ENCODE data around the gene EGFL7. TPM values are rescaled to one million over a fixed set of nuclear protein-coding genes. Genes with fewer than 3 reads are reported as not detected.

Gene EGFL7
- total and polyA plus RNA-seq, 2 of the 8 experiments (the other 6 are each of a cell fraction or from before 2014, with no cell fraction given): 37.8 to 53.4 TPM

DNA sequence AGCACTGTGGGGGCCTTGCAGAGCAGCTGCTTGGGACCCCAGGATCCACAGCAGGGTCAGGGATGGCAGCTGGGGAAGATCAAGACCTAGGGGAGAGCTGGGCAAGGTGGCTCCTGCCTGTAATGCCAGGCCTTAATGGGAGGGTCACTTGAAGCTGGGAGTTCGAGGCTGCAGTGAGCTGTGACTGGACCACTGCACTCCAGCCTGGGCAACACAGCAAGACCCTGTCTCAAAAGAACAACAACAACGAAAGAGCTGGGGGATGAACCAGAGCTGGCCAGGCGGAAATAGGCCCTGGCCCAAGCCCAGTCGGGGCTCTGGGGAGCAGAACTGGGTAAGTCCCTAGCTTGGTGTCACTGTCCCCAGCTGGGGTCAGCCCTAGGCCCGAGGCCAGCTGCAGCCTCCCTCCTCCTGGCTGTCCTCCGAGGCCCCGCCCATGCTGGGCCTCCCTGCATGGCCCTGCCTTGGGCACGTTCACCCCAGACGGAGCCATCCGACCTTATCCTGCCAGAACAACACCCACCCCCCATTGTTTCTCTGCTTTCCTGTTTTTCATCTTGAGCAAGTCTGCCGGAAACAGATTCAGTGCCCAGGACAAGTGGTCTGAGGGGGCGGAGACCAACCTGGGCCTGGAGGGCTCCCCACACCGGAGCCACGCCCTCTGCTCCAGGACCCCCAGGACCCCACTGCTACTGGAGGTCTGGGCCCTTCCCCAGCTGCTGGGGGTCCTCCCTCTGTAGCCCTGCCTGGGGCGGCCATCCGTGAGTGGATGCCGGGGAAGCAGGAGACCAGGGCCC lies 51.6 kb downstream of the EGFL7 start:
- Histone ChIP-seq H2BK5ac (ENCODE audit: low read depth, low read length) (no peak overlapping the region), H3K4me1 (replicated peaks in 1 of 4; ENCODE audit: control insufficient read depth in 3 of 4, insufficient read depth in 4 of 4, low read length in 3 of 4) (peaks cover 0 to 12% (median 6%) of the 10 kb centered on the region in 4 experiments; a peak in 5 of 7 replicates), H4K20me1 (replicated peaks in 1 of 2; ENCODE audit: control insufficient read depth in 1 of 2, insufficient read depth in 2 of 2, low read length in 2 of 2) (peaks cover 13 to 20% of the 10 kb centered on the region in 2 experiments), H2AK5ac (ENCODE audit: low read depth, low read length) (no peak overlapping the region), H4K91ac (replicated peaks; ENCODE audit: insufficient read length, low read length) (no peak overlapping the region), H2BK12ac (ENCODE audit: low read depth, low read length) (no peak overlapping the region), H2AFZ (ENCODE audit: low read length) (no peak overlapping the region), H3K4ac (replicated peaks; ENCODE audit: insufficient read length, low read depth, low read length) (no peak overlapping the region), H3K56ac (replicated peaks; ENCODE audit: insufficient read length, low read depth, low read length) (no peak overlapping the region), H3K36me3 (ENCODE audit: control insufficient read depth in 2 of 4, insufficient read depth in 4 of 4, low read length in 3 of 4) (no peaks in the 10 kb centered on the region), H3K27ac (ENCODE audit: low read depth, low read length) (no peak overlapping the region), H4K5ac (ENCODE audit: insufficient read length, low read depth, low read length) (no peak overlapping the region), H3K27me3 (replicated peaks in 1 of 4; ENCODE audit: control insufficient read depth in 3 of 4, extremely low read depth in 1 of 4, insufficient read depth in 3 of 4, low read length in 3 of 4) (peaks cover 0 to 4% (median 3%) of the 10 kb centered on the region in 4 experiments; a peak in 4 of 7 replicates), H3K4me3 (ENCODE audit: extremely low read depth in 1 of 4, insufficient read depth in 2 of 4, low read depth in 3 of 4, low read length in 4 of 4) (no peak overlapping the region), H3K79me1 (ENCODE audit: low read depth, low read length) (peaks cover 21% of the 10 kb centered on the region), H3K9ac (replicated peaks in 1 of 4; ENCODE audit: extremely low read depth in 1 of 4, low read depth in 3 of 4, low read length in 3 of 4) (peak overlapping the region in 2 of 4 experiments; percentile 8 to 25; a peak in 1 of 7 replicates), H2BK120ac (replicated peaks; ENCODE audit: low read depth, low read length) (no peak overlapping the region), H3K4me2 (ENCODE audit: insufficient read depth in 1 of 2, low read depth in 2 of 2, low read length in 2 of 2) (peak overlapping the region in 1 of 2 experiments; percentile 80; a peak in 1 of 4 replicates), H3K14ac (ENCODE audit: insufficient read length) (no peak overlapping the region), H3K9me3 (ENCODE audit: insufficient read depth in 2 of 2, low read depth in 1 of 2, low read length in 1 of 2) (no peaks in the 10 kb centered on the region), H3K79me2 (ENCODE audit: control insufficient read depth in 1 of 2, insufficient read depth in 2 of 2, low read length in 2 of 2) (peaks cover 0 to 11% of the 10 kb centered on the region in 2 experiments; a peak in 1 of 4 replicates), H2BK20ac (ENCODE audit: low read length) (no peak overlapping the region), H4K8ac (ENCODE audit: extremely low read depth, insufficient read depth, low read length) (peak overlapping the region; percentile 71; the same call in 1 of the 2 replicates), H3K18ac (ENCODE audit: extremely low read depth, low read length) (no peak overlapping the region), H3K23me2 (ENCODE audit: low read depth, low read length) (peaks cover 3% of the 10 kb centered on the region; the same call in 1 of the 2 replicates), H3K23ac (ENCODE audit: insufficient read length) (no peak overlapping the region), H2BK15ac (ENCODE audit: low read length) (no peak overlapping the region)
- ChIA-PET POLR2A (ENCODE audit: partially characterized antibody) (interaction anchor here (1.1 to 11.2 kb wide), 3 partner anchors 8 to 30 kb away, joined by 3 to 223 read pairs (median 46); no protein-coding TSS in a partner anchor), CTCF (ENCODE audit: partially characterized antibody) (interaction anchor here (0.8 to 9.2 kb wide), 8 partner anchors 8 to 229 kb away, joined by 3 to 62 read pairs (median 4); no protein-coding TSS in a partner anchor)
- FAIRE-seq (no peak), DNase-seq (ENCODE audit: low read depth in 1 of 2, low spot score in 2 of 2) (no peak)
- 88% methylated on average over 17 of the region's 17 CpGs; no CpG with 5 or more reads in 1 of the 2 experiments for WGBS, 2 experiments (ENCODE audit: extremely low coverage in 1 of 2, insufficient coverage in 1 of 2, insufficient read length in 1 of 2, insufficient replicate concordance in 2 of 2, low coverage in 1 of 2, low lambda C conversion rate in 2 of 2, missing lambda C conversion rate in 1 of 2)
- no peak for TF ChIP-seq BACH1 (IDR thresholded peaks at IDR 0.05; ENCODE audit: low read length)
- no peak for TF ChIP-seq SP1 (IDR thresholded peaks at IDR 0.05; ENCODE audit: low read depth, low read length)
- TF ChIP-seq NRF1 (IDR thresholded peaks at IDR 0.05; ENCODE audit: low read depth, low read length): no peak
- TF ChIP-seq RNF2 (IDR thresholded peaks at IDR 0.05; ENCODE audit: borderline replicate concordance, low read depth, low read length, missing control alignments, poor library complexity, severe bottlenecking): no peak
- no peak for TF ChIP-seq SRF (IDR thresholded peaks at IDR 0.05; ENCODE audit: low read depth, low read length)
- TF ChIP-seq NANOG (IDR thresholded peaks at IDR 0.05; ENCODE audit: insufficient read depth, low read depth, low read length, poor library complexity, severe bottlenecking): no peak
- no peak for TF ChIP-seq BCL11A (IDR thresholded peaks at IDR 0.05; ENCODE audit: low read depth in 2 of 2, low read length in 2 of 2)
- no peak for TF ChIP-seq SIRT6 (IDR thresholded peaks at IDR 0.05; ENCODE audit: low read length)
- TF ChIP-seq EP300 (IDR thresholded peaks at IDR 0.05; ENCODE audit: borderline replicate concordance in 1 of 2, low read depth in 2 of 2, low read length in 2 of 2): no peak
- TF ChIP-seq SIX5 (IDR thresholded peaks at IDR 0.05; ENCODE audit: low read depth, low read length): no peak
- TF ChIP-seq KDM4A (IDR thresholded peaks at IDR 0.05; ENCODE audit: low read depth, low read length, severe bottlenecking): no peak
- no peak for TF ChIP-seq ASH2L (IDR thresholded peaks at IDR 0.05; ENCODE audit: low read length)
